K562 (cell line): ENCODE data around the gene IGSF9. TPM values are rescaled to one million over a fixed set of nuclear protein-coding genes. Genes with fewer than 3 reads are reported as not detected.

Source experiments
- ATAC-seq: fragments of 200-7000 bp; cut with Tn5 transposase; 3 replicates; pipeline ENCODE4 v1.9.1; 2020; ENCODE audit warnings: moderate library complexity
- BruUV-seq: library from RNA; stranded (reverse); fragments of 400-500 nt; replicated peaks from 2 replicates; lab custom pipeline; 2021; lab: Mats Ljungman, UMichigan
- CTCF ChIA-PET: fragments of 300-600 bp; formaldehyde crosslinking; extraction: SDS; loops from one replicate; lab custom pipeline; 2021; ENCODE audit warnings: low intra/inter-chr PET ratio; lab: Yijun Ruan, JAX
- POLR2A ChIA-PET: fragments of 300-600, 350-650 bp; sonication (Branson Sonifier 250); formaldehyde crosslinking; extraction: SDS; loops from one replicate; lab custom pipeline; 2021; ENCODE audit warnings: antibody characterized with exemption, inconsistent platforms; lab: Yijun Ruan, JAX
- DNase-seq, 4 experiments: peaks; one replicate each; pipeline versions ENCODE4 v3.0.0 to v3.0.0-alpha.2; 2011 to 2018; ENCODE audit warnings: low spot score in 3 of 4, mixed read lengths in 3 of 4; ENCODE audit errors: extremely low read depth in 1 of 4
- FAIRE-seq: peaks from 2 replicates; lab custom pipeline; 2011; peaks lifted over from hg19 to GRCh38; lab: Jason Lieb, UNC
- H2AFZ ChIP-seq: 2 replicates; pipeline ENCODE4 v1.6.0; 2011; ENCODE audit warnings: low read depth, low read length, control low read depth, inconsistent platforms
- H3K27ac ChIP-seq: fragments of 200-600 bp; 3 replicates; pipeline ENCODE4 v1.8.0; 2011; ENCODE audit warnings: low read depth, mild to moderate bottlenecking, control low read depth, inconsistent platforms, low read length, moderate library complexity, mixed read lengths; ENCODE audit errors: extremely low read depth
- H3K27me3 ChIP-seq, 2 experiments: fragments of 300-600 bp in 1 of 2; 2 replicates in 1 of 2; 3 replicates in 1 of 2; pipeline versions ENCODE4 v1.6.0 to v1.8.0; 2011; ENCODE audit warnings: inconsistent platforms in 2 of 2, low read length in 2 of 2, mild to moderate bottlenecking in 1 of 2, mixed read lengths in 1 of 2, moderate library complexity in 1 of 2; ENCODE audit not compliant: control insufficient read depth in 2 of 2, insufficient read depth in 2 of 2
- H3K36me3 ChIP-seq: fragments of 300-600 bp; 3 replicates; pipeline ENCODE4 v1.8.0; 2011; ENCODE audit warnings: mild to moderate bottlenecking, low read length, inconsistent platforms; ENCODE audit not compliant: control insufficient read depth, insufficient read depth
- H3K4me1 ChIP-seq, 2 experiments: fragments of 200-600 bp in 1 of 2; replicated peaks in 1 of 2; 2 replicates in 1 of 2; 3 replicates in 1 of 2; pipeline versions ENCODE4 v1.5.1 to v1.8.0; 2011; ENCODE audit warnings: inconsistent platforms in 2 of 2, low read length in 2 of 2, mild to moderate bottlenecking in 1 of 2, mixed read lengths in 1 of 2, moderate library complexity in 1 of 2; ENCODE audit not compliant: control insufficient read depth in 2 of 2, insufficient read depth in 2 of 2
- H3K4me2 ChIP-seq: 2 replicates; pipeline ENCODE4 v1.6.1; 2011; ENCODE audit warnings: low read length, control low read depth, inconsistent platforms, mixed read lengths; ENCODE audit not compliant: insufficient read depth
- H3K4me3 ChIP-seq: fragments of 200-600 bp; sonication (generic), shearing (Covaris generic); 2 replicates; pipeline ENCODE4 v1.5.1; 2016; ENCODE audit warnings: control low read depth, inconsistent platforms
- H3K79me2 ChIP-seq: fragments of 200-600 bp; 3 replicates; pipeline ENCODE4 v1.8.0; 2011; ENCODE audit warnings: low read length, inconsistent platforms; ENCODE audit not compliant: control insufficient read depth, insufficient read depth
- H3K9ac ChIP-seq, 2 experiments: 2 replicates each; pipeline versions ENCODE4 v1.6.0 to v1.6.1; 2011; ENCODE audit warnings: low read depth in 2 of 2, low read length in 2 of 2, control low read depth in 1 of 2, inconsistent platforms in 1 of 2, mild to moderate bottlenecking in 1 of 2, mixed read lengths in 1 of 2; ENCODE audit not compliant: insufficient read depth in 1 of 2
- H3K9me1 ChIP-seq: one replicate; pipeline ENCODE4 v1.6.0; 2011; ENCODE audit warnings: inconsistent platforms, mild to moderate bottlenecking, low read length, moderate library complexity; ENCODE audit not compliant: control insufficient read depth, insufficient read depth
- H3K9me3 ChIP-seq: replicated peaks from 2 replicates; pipeline ENCODE4 v1.5.1; 2011; ENCODE audit warnings: low read depth, low read length, inconsistent platforms; ENCODE audit not compliant: control insufficient read depth, insufficient read depth
- H4K20me1 ChIP-seq: replicated peaks from 2 replicates; pipeline ENCODE4 v1.6.1; 2011; ENCODE audit warnings: low read length, inconsistent platforms, mixed read lengths; ENCODE audit not compliant: control insufficient read depth, insufficient read depth
- CAMTA2 ChIP-seq: fragments of 250-450 bp; sonication (Bioruptor Pico); conservative IDR thresholded peaks from 2 replicates; pipeline ENCODE4 v1.5.1; 2022
- ETV5 ChIP-seq: sonication (generic); formaldehyde crosslinking; IDR thresholded peaks from 2 replicates; pipeline ENCODE4 v1.4.0; 2020; ENCODE audit warnings: low read depth, mild to moderate bottlenecking, missing genetic modification reagents
- FOXK1 ChIP-seq: sonication (generic); formaldehyde crosslinking; IDR thresholded peaks from 2 replicates; pipeline ENCODE4 v1.8.0; 2022; ENCODE audit warnings: missing genetic modification reagents, mild to moderate bottlenecking, borderline replicate concordance
- HNRNPH1 ChIP-seq: fragments of 200-400 bp; formaldehyde crosslinking; optimal IDR thresholded peaks from 2 replicates; pipeline ENCODE3; 2017; ENCODE audit warnings: low read depth, mild to moderate bottlenecking, low read length, moderate library complexity
- IRF2 ChIP-seq: sonication (generic); formaldehyde crosslinking; IDR thresholded peaks from 2 replicates; pipeline ENCODE4 v1.8.1; 2022; ENCODE audit warnings: mild to moderate bottlenecking, missing genetic modification reagents
- MCM2 ChIP-seq: fragments of 450-650 bp; IDR thresholded peaks from 2 replicates; pipeline ENCODE4 v1.6.1; 2017; ENCODE audit warnings: low read depth, mild to moderate bottlenecking
- MXI1 ChIP-seq: IDR thresholded peaks from 2 replicates; pipeline ENCODE4 v1.6.1; 2011; ENCODE audit warnings: low read depth, mild to moderate bottlenecking, improper control_type of control experiment, low read length
- NRF1 ChIP-seq, 2 experiments: fragments of 450-650 bp; IDR thresholded peaks in 1 of 2; conservative IDR thresholded peaks in 1 of 2; 2 replicates each; pipeline ENCODE4 v1.6.1; 2014; ENCODE audit warnings: mild to moderate bottlenecking in 2 of 2
- RB1 ChIP-seq: fragments of 450-650 bp; IDR thresholded peaks from 2 replicates; pipeline ENCODE4 v1.6.1; 2017; ENCODE audit warnings: low read depth, mild to moderate bottlenecking
- RBM15 ChIP-seq: fragments of 200-400 bp; formaldehyde crosslinking; IDR thresholded peaks from 2 replicates; pipeline ENCODE4 v1.6.1; 2018; ENCODE audit warnings: mild to moderate bottlenecking, low read length, moderate library complexity; ENCODE audit not compliant: insufficient read depth
- ZNF444 ChIP-seq: fragments of 250-450 bp; sonication (Bioruptor Pico); IDR thresholded peaks from 2 replicates; pipeline ENCODE4 v1.4.0; 2020; ENCODE audit warnings: mild to moderate bottlenecking, moderate library complexity
- ZNF57 ChIP-seq: fragments of 450-650 bp; formaldehyde crosslinking; IDR thresholded peaks from 2 replicates; pipeline ENCODE4 v1.4.0; 2020; ENCODE audit warnings: mild to moderate bottlenecking, moderate library complexity
- WGBS: fragments of 100-300 bp; shearing (Covaris generic); methylation state at CpG from one replicate; pipeline ENCODE4 v1.1.6; 2016; ENCODE audit warnings: low coverage, mixed read lengths; ENCODE audit not compliant: insufficient coverage; ENCODE audit errors: missing lambda C conversion rate; 5-methylcytosine and 5-hydroxymethylcytosine counted together
- in situ Hi-C: fragments of 300-500 bp; cut with MboI; formaldehyde crosslinking; loops from 4 replicates; pipeline ENCODE4 v1.15.0; 2018; ENCODE audit warnings: inconsistent platforms, mixed read lengths
- intact Hi-C: fragments of 100-400 bp; cut with micrococcal nuclease; formaldehyde crosslinking; loops from 2 replicates; pipeline ENCODE4 v1.14.2; 2022
- polyA plus RNA-seq, 8 experiments: library from polyadenylated mRNA; depleted of rRNA in 4 of 8; stranded (reverse) in 5 of 8; unstranded in 3 of 8; fragments of >200 nt; fragmentation: Nextera tagmentation in 2 of 8; fragmentation: Illumina TruSeq in 1 of 8; extraction: Ambion mirVana in 2 of 8; extraction: Trizol in 1 of 8; gene quantifications; 2 replicates each; pipeline versions ENCODE4 v1.2.1 to v1.2.3, GENCODE V29; 2011 to 2014; ENCODE audit warnings: inconsistent platforms in 1 of 8, missing spikeins in 1 of 8
- total RNA-seq, 7 experiments: library from RNA; depleted of rRNA in 6 of 7; stranded (reverse); fragments of >200 nt in 6 of 7; fragmentation: Illumina TruSeq in 2 of 7; extraction: Trizol in 2 of 7; gene quantifications; 2 replicates each; pipeline versions ENCODE4 v1.2.1 to v1.2.3, GENCODE V29; 2011 to 2021; ENCODE audit warnings: low replicate concordance in 1 of 7
- TF ChIP-seq, protein P1 (sequence below): fragments of 450-650 bp; IDR thresholded peaks from 2 replicates; pipeline ENCODE4 v1.6.1; 2017; ENCODE audit warnings: antibody characterized with exemption, mild to moderate bottlenecking
- TF ChIP-seq, protein P2 (sequence below): fragments of 450-650 bp; formaldehyde crosslinking; IDR thresholded peaks from 2 replicates; pipeline ENCODE4 v1.4.0; 2020; ENCODE audit warnings: mild to moderate bottlenecking, mixed read lengths
- TF ChIP-seq, protein P3 (sequence below), 2 experiments: fragments of 450-650 bp; conservative IDR thresholded peaks; 2 replicates each; pipeline ENCODE4 v1.6.1; 2017; ENCODE audit warnings: mild to moderate bottlenecking in 2 of 2, moderate library complexity in 2 of 2

The IGSF9 gene
- total and polyA plus RNA-seq, 9 of the 15 experiments (the other 6 are each of a cell fraction or from before 2014, with no cell fraction given): 0.03 to 0.29 (median 0.07) TPM; not detected in 1

DNA sequence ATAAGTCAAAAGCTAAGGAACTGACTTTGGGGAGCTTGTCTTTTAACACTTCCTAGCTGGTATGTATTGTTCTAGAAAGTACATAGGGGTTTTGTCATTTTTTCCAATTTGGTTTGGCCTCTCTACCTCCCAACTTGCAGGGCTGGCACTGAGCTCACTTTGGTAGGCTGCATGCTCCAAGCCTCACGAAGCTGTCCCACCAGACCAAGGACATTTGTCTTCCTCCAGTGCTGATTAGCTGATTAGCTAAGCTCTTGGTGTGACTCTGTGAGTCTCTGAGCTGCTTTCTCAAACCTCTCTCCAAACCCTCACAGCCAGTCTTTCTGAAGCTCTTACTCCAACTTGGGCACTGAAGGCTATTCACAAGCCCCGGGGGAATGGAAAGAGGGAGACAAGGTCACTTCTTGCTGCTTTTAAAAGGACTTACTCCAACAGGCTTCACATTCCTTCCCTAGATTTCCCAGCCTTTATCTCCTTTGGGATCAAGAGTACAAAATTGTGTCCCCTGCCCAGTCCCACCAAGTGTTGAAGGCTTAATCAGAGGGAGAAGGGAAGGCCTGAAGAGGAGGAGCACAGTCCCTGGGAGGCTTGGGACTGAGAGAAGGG lies 44.6 kb downstream of the IGSF9 start:
- Histone ChIP-seq H3K4me3 (no peak overlapping the region), H3K4me1 (peaks cover 18 to 26% of the 10 kb centered on the region in 2 experiments), H3K79me2 (no peaks in the 10 kb centered on the region), H3K36me3 (no peaks in the 10 kb centered on the region), H2AFZ (peak overlapping the region; percentile 88), H3K27ac (no peak overlapping the region; the same call in 2 of the 3 replicates), H4K20me1 (no peaks in the 10 kb centered on the region), H3K9me1 (no peaks in the 10 kb centered on the region), H3K27me3 (no peaks in the 10 kb centered on the region), H3K9me3 (no peaks in the 10 kb centered on the region), H3K9ac (peak overlapping the region; percentile 36 to 80; a peak in 2 of 4 replicates), H3K4me2 (no peak overlapping the region)
- no peak for DNase-seq
- peak; percentile 62 for FAIRE-seq
- intact Hi-C loops (loop anchor here (1.0 kb wide), 1 partner anchor 23 kb away; no protein-coding TSS in a partner anchor), in situ Hi-C loops (no loop called here)
- WGBS: 27% methylated on average over 2 of the region's 2 CpGs
- CTCF ChIA-PET: no interaction called here
- no TSS peak for BruUV-seq
- peak; percentile 55 for ATAC-seq
- POLR2A ChIA-PET: interaction anchor here (0.6 to 2.1 kb wide), 7 partner anchors 8 to 213 kb away, joined by 3 to 8 read pairs (median 4); partner anchors contain the start of gene TAGLN2
- TF ChIP-seq RBM15 (no peak), IRF2 (CRISPR knock-in tag) (no peak), MCM2 (no peak), ZNF57 (no peak), RB1 (no peak), CAMTA2 (no peak), HNRNPH1 (no peak), MXI1 (no peak), ETV5 (CRISPR knock-in tag) (no peak), FOXK1 (CRISPR knock-in tag) (no peak), ZNF444 (CRISPR knock-in tag) (no peak), NRF1 (conservative IDR thresholded peaks at IDR 0.05 in 1 of 2, IDR thresholded peaks at IDR 0.05 in 1 of 2) (no peak)
- TF ChIP-seq, protein P1, sequence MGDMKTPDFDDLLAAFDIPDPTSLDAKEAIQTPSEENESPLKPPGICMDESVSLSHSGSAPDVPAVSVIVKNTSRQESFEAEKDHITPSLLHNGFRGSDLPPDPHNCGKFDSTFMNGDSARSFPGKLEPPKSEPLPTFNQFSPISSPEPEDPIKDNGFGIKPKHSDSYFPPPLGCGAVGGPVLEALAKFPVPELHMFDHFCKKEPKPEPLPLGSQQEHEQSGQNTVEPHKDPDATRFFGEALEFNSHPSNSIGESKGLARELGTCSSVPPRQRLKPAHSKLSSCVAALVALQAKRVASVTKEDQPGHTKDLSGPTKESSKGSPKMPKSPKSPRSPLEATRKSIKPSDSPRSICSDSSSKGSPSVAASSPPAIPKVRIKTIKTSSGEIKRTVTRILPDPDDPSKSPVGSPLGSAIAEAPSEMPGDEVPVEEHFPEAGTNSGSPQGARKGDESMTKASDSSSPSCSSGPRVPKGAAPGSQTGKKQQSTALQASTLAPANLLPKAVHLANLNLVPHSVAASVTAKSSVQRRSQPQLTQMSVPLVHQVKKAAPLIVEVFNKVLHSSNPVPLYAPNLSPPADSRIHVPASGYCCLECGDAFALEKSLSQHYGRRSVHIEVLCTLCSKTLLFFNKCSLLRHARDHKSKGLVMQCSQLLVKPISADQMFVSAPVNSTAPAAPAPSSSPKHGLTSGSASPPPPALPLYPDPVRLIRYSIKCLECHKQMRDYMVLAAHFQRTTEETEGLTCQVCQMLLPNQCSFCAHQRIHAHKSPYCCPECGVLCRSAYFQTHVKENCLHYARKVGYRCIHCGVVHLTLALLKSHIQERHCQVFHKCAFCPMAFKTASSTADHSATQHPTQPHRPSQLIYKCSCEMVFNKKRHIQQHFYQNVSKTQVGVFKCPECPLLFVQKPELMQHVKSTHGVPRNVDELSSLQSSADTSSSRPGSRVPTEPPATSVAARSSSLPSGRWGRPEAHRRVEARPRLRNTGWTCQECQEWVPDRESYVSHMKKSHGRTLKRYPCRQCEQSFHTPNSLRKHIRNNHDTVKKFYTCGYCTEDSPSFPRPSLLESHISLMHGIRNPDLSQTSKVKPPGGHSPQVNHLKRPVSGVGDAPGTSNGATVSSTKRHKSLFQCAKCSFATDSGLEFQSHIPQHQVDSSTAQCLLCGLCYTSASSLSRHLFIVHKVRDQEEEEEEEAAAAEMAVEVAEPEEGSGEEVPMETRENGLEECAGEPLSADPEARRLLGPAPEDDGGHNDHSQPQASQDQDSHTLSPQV: 0 out of 2 replicates have a peak, but pooled peaks have one; percentile 16
- TF ChIP-seq, protein P2, sequence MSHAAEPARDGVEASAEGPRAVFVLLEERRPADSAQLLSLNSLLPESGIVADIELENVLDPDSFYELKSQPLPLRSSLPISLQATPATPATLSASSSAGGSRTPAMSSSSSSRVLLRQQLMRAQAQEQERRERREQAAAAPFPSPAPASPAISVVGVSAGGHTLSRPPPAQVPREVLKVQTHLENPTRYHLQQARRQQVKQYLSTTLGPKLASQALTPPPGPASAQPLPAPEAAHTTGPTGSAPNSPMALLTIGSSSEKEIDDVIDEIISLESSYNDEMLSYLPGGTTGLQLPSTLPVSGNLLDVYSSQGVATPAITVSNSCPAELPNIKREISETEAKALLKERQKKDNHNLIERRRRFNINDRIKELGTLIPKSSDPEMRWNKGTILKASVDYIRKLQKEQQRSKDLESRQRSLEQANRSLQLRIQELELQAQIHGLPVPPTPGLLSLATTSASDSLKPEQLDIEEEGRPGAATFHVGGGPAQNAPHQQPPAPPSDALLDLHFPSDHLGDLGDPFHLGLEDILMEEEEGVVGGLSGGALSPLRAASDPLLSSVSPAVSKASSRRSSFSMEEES (CRISPR knock-in tag): no peak
- TF ChIP-seq, protein P3, sequence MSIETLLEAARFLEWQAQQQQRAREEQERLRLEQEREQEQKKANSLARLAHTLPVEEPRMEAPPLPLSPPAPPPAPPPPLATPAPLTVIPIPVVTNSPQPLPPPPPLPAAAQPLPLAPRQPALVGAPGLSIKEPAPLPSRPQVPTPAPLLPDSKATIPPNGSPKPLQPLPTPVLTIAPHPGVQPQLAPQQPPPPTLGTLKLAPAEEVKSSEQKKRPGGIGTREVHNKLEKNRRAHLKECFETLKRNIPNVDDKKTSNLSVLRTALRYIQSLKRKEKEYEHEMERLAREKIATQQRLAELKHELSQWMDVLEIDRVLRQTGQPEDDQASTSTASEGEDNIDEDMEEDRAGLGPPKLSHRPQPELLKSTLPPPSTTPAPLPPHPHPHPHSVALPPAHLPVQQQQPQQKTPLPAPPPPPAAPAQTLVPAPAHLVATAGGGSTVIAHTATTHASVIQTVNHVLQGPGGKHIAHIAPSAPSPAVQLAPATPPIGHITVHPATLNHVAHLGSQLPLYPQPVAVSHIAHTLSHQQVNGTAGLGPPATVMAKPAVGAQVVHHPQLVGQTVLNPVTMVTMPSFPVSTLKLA (conservative IDR thresholded peaks at IDR 0.05): no peak
